Gastroesophageal sphincter (tissue), 4 donors: ENCODE results near the gene ERC1. TPM values are rescaled to one million over a fixed set of nuclear protein-coding genes. Genes with fewer than 3 reads are reported as not detected.

Experiments
- ATAC-seq: fragments of 150-250 bp; one replicate; pipeline ENCODE4 v1.9.1; 2016; ENCODE audit warnings: mild to moderate bottlenecking, moderate library complexity
- H3K27ac ChIP-seq, 4 donors: fragments of 200-600 bp; sonication (generic) in 3 of 4; 1 replicate in 3 of 4; 2 replicates in 1 of 4; pipeline ENCODE4 v1.5.1; 2016 to 2019
- H3K27me3 ChIP-seq: fragments of 200-600 bp; sonication (generic); one replicate; pipeline ENCODE4 v1.5.1; 2019
- H3K36me3 ChIP-seq, 2 donors: fragments of 200-600 bp; sonication (generic); one replicate each; pipeline ENCODE4 v1.5.1; 2019; ENCODE audit warnings: control low read depth in 1 of 2
- H3K4me1 ChIP-seq, 3 donors: fragments of 200-600 bp; sonication (generic); 1 replicate in 2 of 3; 2 replicates in 1 of 3; pipeline ENCODE4 v1.5.1; 2016 to 2019; ENCODE audit warnings: control low read depth in 2 of 3
- H3K4me3 ChIP-seq, 2 donors: fragments of 200-600 bp; sonication (generic); one replicate each; pipeline ENCODE4 v1.5.1; 2019; ENCODE audit warnings: mild to moderate bottlenecking in 1 of 2, moderate library complexity in 1 of 2
- H3K9me3 ChIP-seq, 3 donors: fragments of 200-600 bp; sonication (generic); one replicate each; pipeline ENCODE4 v1.5.1; 2017 to 2019; ENCODE audit warnings: control low read depth in 2 of 3
- EP300 ChIP-seq: sonication (generic); formaldehyde crosslinking; IDR thresholded peaks from one replicate; pipeline ENCODE4 v1.6.1; 2017; ENCODE audit warnings: antibody characterized with exemption, mild to moderate bottlenecking
- POLR2A ChIP-seq, 2 donors: fragments of 450-650 bp; IDR thresholded peaks; one replicate each; pipeline ENCODE4 v1.6.1; 2017; ENCODE audit warnings: antibody characterized with exemption in 2 of 2, mild to moderate bottlenecking in 2 of 2, moderate library complexity in 1 of 2
- POLR2AphosphoS5 ChIP-seq: sonication (generic); formaldehyde crosslinking; IDR thresholded peaks from one replicate; pipeline ENCODE4 v1.6.1; 2017; ENCODE audit warnings: antibody characterized with exemption
- WGBS, 2 donors: methylation state at CpG; one replicate each; pipeline ENCODE4 v1.1.5; 2018; ENCODE audit warnings: low coverage in 1 of 2; 5-methylcytosine and 5-hydroxymethylcytosine counted together
- total RNA-seq, 4 donors: library from RNA; depleted of rRNA; stranded (reverse); fragments of >200 nt; gene quantifications; one replicate each; pipeline ENCODE4 v1.1.0, GENCODE V29; 2016
- TF ChIP-seq, protein P1 (sequence below), 4 experiments: fragments of 200-600 bp in 2 of 4; fragments of 450-650 bp in 2 of 4; sonication (generic) in 1 of 4; IDR thresholded peaks; one replicate each; pipeline ENCODE4 v1.5.1; 2017 to 2019; ENCODE audit warnings: antibody characterized with exemption in 4 of 4, mild to moderate bottlenecking in 2 of 4, moderate library complexity in 2 of 4

Gene ERC1
- total RNA-seq, 4 donors from 2014 or later = 38.3 to 80.2 (median 58.4) TPM

- H3K27ac ChIP-seq = no peak overlapping the region
- TF ChIP-seq EP300 (no peak), POLR2A (IDR thresholded peaks at IDR 0.05) (no peak), POLR2AphosphoS5 (no peak)
- TF ChIP-seq, protein P1, sequence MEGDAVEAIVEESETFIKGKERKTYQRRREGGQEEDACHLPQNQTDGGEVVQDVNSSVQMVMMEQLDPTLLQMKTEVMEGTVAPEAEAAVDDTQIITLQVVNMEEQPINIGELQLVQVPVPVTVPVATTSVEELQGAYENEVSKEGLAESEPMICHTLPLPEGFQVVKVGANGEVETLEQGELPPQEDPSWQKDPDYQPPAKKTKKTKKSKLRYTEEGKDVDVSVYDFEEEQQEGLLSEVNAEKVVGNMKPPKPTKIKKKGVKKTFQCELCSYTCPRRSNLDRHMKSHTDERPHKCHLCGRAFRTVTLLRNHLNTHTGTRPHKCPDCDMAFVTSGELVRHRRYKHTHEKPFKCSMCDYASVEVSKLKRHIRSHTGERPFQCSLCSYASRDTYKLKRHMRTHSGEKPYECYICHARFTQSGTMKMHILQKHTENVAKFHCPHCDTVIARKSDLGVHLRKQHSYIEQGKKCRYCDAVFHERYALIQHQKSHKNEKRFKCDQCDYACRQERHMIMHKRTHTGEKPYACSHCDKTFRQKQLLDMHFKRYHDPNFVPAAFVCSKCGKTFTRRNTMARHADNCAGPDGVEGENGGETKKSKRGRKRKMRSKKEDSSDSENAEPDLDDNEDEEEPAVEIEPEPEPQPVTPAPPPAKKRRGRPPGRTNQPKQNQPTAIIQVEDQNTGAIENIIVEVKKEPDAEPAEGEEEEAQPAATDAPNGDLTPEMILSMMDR (IDR thresholded peaks at IDR 0.05) = no peak
- peaks cover 0 to 16% (median 0%) of the 10 kb centered on the region in 3 donors for H3K4me1 ChIP-seq
- ATAC-seq = no peak
- H3K9me3 ChIP-seq = no peaks in the 10 kb centered on the region
- 67 to 85% methylated on average over 2 to 4 of the region's 10 CpGs for WGBS, 2 donors
- H3K36me3 ChIP-seq = no peaks in the 10 kb centered on the region
- peaks cover 62% of the 10 kb centered on the region for H3K27me3 ChIP-seq
- H3K4me3 ChIP-seq = no peak overlapping the region
Measured at GRCh38 chr12:1525858-1526257, 534.8 kb downstream of the ERC1 start.

DNA sequence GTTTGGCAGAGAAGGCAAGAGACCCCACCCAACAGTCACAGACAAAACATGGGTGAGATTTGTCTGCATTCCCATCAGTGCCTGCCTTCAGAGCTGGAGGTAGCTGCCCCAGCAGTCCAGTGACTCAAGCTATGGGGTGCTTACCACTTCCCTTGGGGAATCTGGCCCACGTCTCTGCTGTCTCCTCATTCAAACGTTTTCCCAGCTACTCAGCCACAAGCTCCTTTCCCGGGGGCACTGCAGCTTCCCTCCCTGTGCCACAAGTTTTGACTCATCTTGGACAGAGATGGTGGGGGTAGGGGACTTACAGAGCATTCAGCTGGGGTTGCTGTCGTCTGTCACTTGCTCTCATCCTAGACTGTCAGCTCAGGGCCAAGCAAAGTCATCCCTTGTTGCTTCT, 536.8 kb downstream of the ERC1 start:
- H3K4me1 ChIP-seq = peaks cover 0 to 24% (median 3%) of the 10 kb centered on the region in 3 donors
- ATAC-seq = no peak
- H3K27me3 ChIP-seq = peaks cover 67% of the 10 kb centered on the region
- H3K36me3 ChIP-seq = no peaks in the 10 kb centered on the region
- WGBS, 2 donors = 56% methylated on average over 3 of the region's 4 CpGs; no CpG with 5 or more reads in 1 of the 2 donors
- TF ChIP-seq EP300 (no peak), POLR2A (IDR thresholded peaks at IDR 0.05) (no peak), POLR2AphosphoS5 (no peak)
- TF ChIP-seq, protein P1 (IDR thresholded peaks at IDR 0.05) = no peak
- no peak overlapping the region for H3K27ac ChIP-seq
- H3K4me3 ChIP-seq = no peak overlapping the region
- no peaks in the 10 kb centered on the region for H3K9me3 ChIP-seq

DNA sequence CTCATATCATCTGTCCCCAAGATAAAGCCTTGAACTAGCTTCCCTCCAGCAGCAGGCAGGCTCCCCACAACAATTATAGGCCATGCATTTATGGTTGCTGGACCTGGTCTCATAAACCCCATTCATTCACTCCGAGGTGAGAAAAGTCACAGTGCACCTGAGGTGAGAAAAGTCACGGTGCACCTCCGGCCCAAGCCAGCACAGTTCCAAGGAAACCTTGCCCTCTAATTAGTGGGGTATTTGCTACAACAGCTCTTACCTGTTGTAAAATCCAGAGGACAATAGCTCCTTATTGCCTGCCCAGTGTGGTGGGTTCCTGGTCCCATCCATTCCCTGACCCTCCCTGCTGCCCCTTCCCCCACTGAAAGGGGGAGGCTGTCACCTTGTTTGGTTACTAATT, 537.8 kb downstream of the ERC1 start:
- TF ChIP-seq EP300 = no peak
- TF ChIP-seq POLR2AphosphoS5 = no peak
- TF ChIP-seq POLR2A (IDR thresholded peaks at IDR 0.05) = no peak
- TF ChIP-seq, protein P1 (IDR thresholded peaks at IDR 0.05) = no peak
- no peaks in the 10 kb centered on the region for H3K36me3 ChIP-seq
- no peaks in the 10 kb centered on the region for H3K9me3 ChIP-seq
- H3K4me1 ChIP-seq = peaks cover 0 to 24% (median 3%) of the 10 kb centered on the region in 3 donors
- peaks cover 68% of the 10 kb centered on the region for H3K27me3 ChIP-seq
- ATAC-seq = no peak
- 90 to 100% methylated on average over 2 to 3 of the region's 3 CpGs for WGBS, 2 donors
- no peak overlapping the region for H3K4me3 ChIP-seq
- no peak overlapping the region for H3K27ac ChIP-seq

DNA sequence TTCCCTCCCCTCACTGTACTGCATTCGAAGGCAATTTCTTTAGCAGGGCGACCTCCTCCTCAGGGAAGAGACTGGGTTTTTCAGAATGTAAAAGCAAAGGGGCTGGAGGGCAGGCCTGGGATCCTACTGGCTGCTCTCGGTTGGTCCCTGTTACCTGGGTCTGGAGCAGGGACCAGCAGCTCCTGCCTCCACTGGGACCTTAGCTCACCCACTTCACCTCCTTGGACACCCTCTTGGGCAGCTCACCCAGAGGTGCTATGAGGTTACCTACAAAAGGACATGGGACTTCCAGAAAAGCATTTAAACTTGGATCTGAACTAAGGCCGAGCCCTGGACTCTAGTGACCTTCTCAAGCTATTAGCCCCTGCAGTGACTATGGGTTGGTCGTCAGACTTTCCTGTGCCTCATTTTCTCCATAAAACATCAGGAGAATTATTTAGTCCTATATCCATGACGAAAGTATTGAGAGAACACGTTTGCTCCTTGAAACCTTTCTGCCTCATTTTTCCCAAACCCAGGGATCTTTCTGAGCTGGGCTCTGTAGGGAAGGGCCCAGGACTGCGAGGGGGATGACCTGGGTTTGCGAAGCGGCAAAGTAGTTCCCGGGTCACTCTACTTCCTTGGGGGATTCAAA, 538.3 kb downstream of the ERC1 start:
- H3K27ac ChIP-seq = peak overlapping the region in 2 of 4 donors; percentile 5 to 74
- 75% methylated on average over 4 of the region's 11 CpGs; no CpG with 5 or more reads in 1 of the 2 donors for WGBS, 2 donors
- H3K9me3 ChIP-seq = no peaks in the 10 kb centered on the region
- no peak for ATAC-seq
- H3K4me3 ChIP-seq = peak overlapping the region in 1 of 2 donors; percentile 66
- peaks cover 0 to 24% (median 3%) of the 10 kb centered on the region in 3 donors for H3K4me1 ChIP-seq
- peaks cover 67% of the 10 kb centered on the region for H3K27me3 ChIP-seq
- TF ChIP-seq POLR2AphosphoS5 = no peak
- TF ChIP-seq POLR2A (IDR thresholded peaks at IDR 0.05) = no peak
- TF ChIP-seq EP300 = no peak
- TF ChIP-seq, protein P1 (IDR thresholded peaks at IDR 0.05) = no peak
- H3K36me3 ChIP-seq = no peaks in the 10 kb centered on the region
